K562 (cell line): ENCODE results near the gene PPP1CA. TPM values are rescaled to one million over a fixed set of nuclear protein-coding genes. Genes with fewer than 3 reads are reported as not detected.
A peak's percentile ranks its signal among the peaks of the same experiment; 100 is the strongest.

Experiments
- ARID2 ChIP-seq: fragments of 450-650 bp; IDR thresholded peaks from 2 replicates; pipeline ENCODE4 v1.6.1; 2017; ENCODE audit warnings: antibody characterized with exemption, mild to moderate bottlenecking
- BMI1 ChIP-seq: fragments of 150-350 bp; IDR thresholded peaks from 2 replicates; pipeline ENCODE4 v1.6.1; 2014; ENCODE audit warnings: low read length
- CAMTA2 ChIP-seq: fragments of 250-450 bp; sonication (Bioruptor Pico); conservative IDR thresholded peaks from 2 replicates; pipeline ENCODE4 v1.5.1; 2022
- CHD1 ChIP-seq: fragments of 200-600 bp; sonication (generic); IDR thresholded peaks from one replicate; pipeline ENCODE4 v1.6.1; 2012; ENCODE audit warnings: mild to moderate bottlenecking, moderate library complexity, low read length, inconsistent platforms
- EP300 ChIP-seq: IDR thresholded peaks from 2 replicates; pipeline ENCODE4 v1.6.1; 2012; ENCODE audit warnings: low read length, improper control_type of control experiment
- FOXA3 ChIP-seq, 2 experiments: fragments of 450-650 bp in 1 of 2; sonication (generic) in 1 of 2; formaldehyde crosslinking; IDR thresholded peaks in 1 of 2; conservative IDR thresholded peaks in 1 of 2; 2 replicates each; pipeline versions ENCODE4 v1.4.0 to v1.8.0; 2020 to 2022; ENCODE audit warnings: mild to moderate bottlenecking in 2 of 2, missing genetic modification reagents in 1 of 2
- HMBOX1 ChIP-seq: sonication (generic); IDR thresholded peaks from 2 replicates; pipeline ENCODE4 v1.6.1; 2016
- HMG20A ChIP-seq: fragments of 450-650 bp; formaldehyde crosslinking; conservative IDR thresholded peaks from 2 replicates; pipeline ENCODE4 v1.4.0; 2020; ENCODE audit warnings: mild to moderate bottlenecking, mixed read lengths
- NCOR1 ChIP-seq: fragments of 450-650 bp; IDR thresholded peaks from 2 replicates; pipeline ENCODE4 v1.6.1; 2016; ENCODE audit warnings: mild to moderate bottlenecking, moderate library complexity
- PHB ChIP-seq: fragments of 250-450 bp; sonication (Bioruptor Pico); IDR thresholded peaks from 2 replicates; pipeline ENCODE4 v1.5.0; 2021
- SP2 ChIP-seq: IDR thresholded peaks from 2 replicates; pipeline ENCODE4 v1.6.1; 2011; ENCODE audit warnings: mild to moderate bottlenecking, low read depth, low read length, moderate library complexity; ENCODE audit not compliant: poor library complexity, severe bottlenecking; ENCODE audit errors: extremely low read depth
- TOE1 ChIP-seq, 2 experiments: fragments of 450-650 bp in 1 of 2; sonication (generic) in 1 of 2; formaldehyde crosslinking in 1 of 2; IDR thresholded peaks; 2 replicates each; pipeline versions ENCODE4 v1.7.1 to v1.8.0; 2016 to 2022; ENCODE audit warnings: borderline replicate concordance in 2 of 2, mild to moderate bottlenecking in 2 of 2, antibody characterized with exemption in 1 of 2, inconsistent platforms in 1 of 2, low read depth in 1 of 2, missing genetic modification reagents in 1 of 2, moderate library complexity in 1 of 2
- U2AF2 ChIP-seq: fragments of 200-400 bp; formaldehyde crosslinking; optimal IDR thresholded peaks from 2 replicates; pipeline ENCODE3; 2017; ENCODE audit warnings: low read depth, mild to moderate bottlenecking, low read length
- ZBTB17 ChIP-seq: fragments of 450-650 bp; formaldehyde crosslinking; IDR thresholded peaks from 2 replicates; pipeline ENCODE4 v1.4.0; 2020; ENCODE audit warnings: mild to moderate bottlenecking
- ZC3H4 ChIP-seq: sonication (generic); formaldehyde crosslinking; IDR thresholded peaks from 2 replicates; pipeline ENCODE4 v1.9.0; 2021; ENCODE audit warnings: missing genetic modification reagents, borderline replicate concordance
- ZNF23 ChIP-seq: fragments of 250-450 bp; sonication (Bioruptor Pico); IDR thresholded peaks from 2 replicates; pipeline ENCODE4 v1.4.0; 2020; ENCODE audit warnings: mild to moderate bottlenecking
- ZNF655 ChIP-seq: fragments of 250-450 bp; sonication (Bioruptor Pico); IDR thresholded peaks from 2 replicates; pipeline ENCODE4 v1.5.0; 2021
- polyA plus RNA-seq, 8 experiments: library from polyadenylated mRNA; depleted of rRNA in 4 of 8; stranded (reverse) in 5 of 8; unstranded in 3 of 8; fragments of >200 nt; fragmentation: Nextera tagmentation in 2 of 8; fragmentation: Illumina TruSeq in 1 of 8; extraction: Ambion mirVana in 2 of 8; extraction: Trizol in 1 of 8; gene quantifications; 2 replicates each; pipeline versions ENCODE4 v1.2.1 to v1.2.3, GENCODE V29; 2011 to 2014; ENCODE audit warnings: inconsistent platforms in 1 of 8, missing spikeins in 1 of 8
- total RNA-seq, 7 experiments: library from RNA; depleted of rRNA in 6 of 7; stranded (reverse); fragments of >200 nt in 6 of 7; fragmentation: Illumina TruSeq in 2 of 7; extraction: Trizol in 2 of 7; gene quantifications; 2 replicates each; pipeline versions ENCODE4 v1.2.1 to v1.2.3, GENCODE V29; 2011 to 2021; ENCODE audit warnings: low replicate concordance in 1 of 7
- TF ChIP-seq, protein P1 (sequence below): fragments of 200-800 bp; sonication (Bioruptor generic); IDR thresholded peaks from 2 replicates; pipeline ENCODE4 v1.6.1; 2017; ENCODE audit warnings: missing genetic modification characterization, missing compliant biosample characterization
- TF ChIP-seq, protein P2 (sequence below), 2 experiments: fragments of 200-800 bp in 1 of 2; sonication (Bioruptor generic) in 1 of 2; sonication (generic) in 1 of 2; formaldehyde crosslinking in 1 of 2; IDR thresholded peaks in 1 of 2; conservative IDR thresholded peaks in 1 of 2; 2 replicates each; pipeline versions ENCODE4 v1.5.0 to v1.6.1; 2016 to 2020; ENCODE audit warnings: missing compliant biosample characterization in 1 of 2, missing genetic modification characterization in 1 of 2, missing genetic modification reagents in 1 of 2
- TF ChIP-seq, protein P3 (sequence below): fragments of 250-450 bp; sonication (Bioruptor Pico); IDR thresholded peaks from 2 replicates; pipeline ENCODE4 v1.8.0; 2022; ENCODE audit warnings: inconsistent platforms, mild to moderate bottlenecking, moderate library complexity, borderline replicate concordance

PPP1CA gene
- total and polyA plus RNA-seq, 9 of the 15 experiments (the other 6 are each of a cell fraction or from before 2014, with no cell fraction given), result 18.2 to 242 (median 188) TPM

DNA sequence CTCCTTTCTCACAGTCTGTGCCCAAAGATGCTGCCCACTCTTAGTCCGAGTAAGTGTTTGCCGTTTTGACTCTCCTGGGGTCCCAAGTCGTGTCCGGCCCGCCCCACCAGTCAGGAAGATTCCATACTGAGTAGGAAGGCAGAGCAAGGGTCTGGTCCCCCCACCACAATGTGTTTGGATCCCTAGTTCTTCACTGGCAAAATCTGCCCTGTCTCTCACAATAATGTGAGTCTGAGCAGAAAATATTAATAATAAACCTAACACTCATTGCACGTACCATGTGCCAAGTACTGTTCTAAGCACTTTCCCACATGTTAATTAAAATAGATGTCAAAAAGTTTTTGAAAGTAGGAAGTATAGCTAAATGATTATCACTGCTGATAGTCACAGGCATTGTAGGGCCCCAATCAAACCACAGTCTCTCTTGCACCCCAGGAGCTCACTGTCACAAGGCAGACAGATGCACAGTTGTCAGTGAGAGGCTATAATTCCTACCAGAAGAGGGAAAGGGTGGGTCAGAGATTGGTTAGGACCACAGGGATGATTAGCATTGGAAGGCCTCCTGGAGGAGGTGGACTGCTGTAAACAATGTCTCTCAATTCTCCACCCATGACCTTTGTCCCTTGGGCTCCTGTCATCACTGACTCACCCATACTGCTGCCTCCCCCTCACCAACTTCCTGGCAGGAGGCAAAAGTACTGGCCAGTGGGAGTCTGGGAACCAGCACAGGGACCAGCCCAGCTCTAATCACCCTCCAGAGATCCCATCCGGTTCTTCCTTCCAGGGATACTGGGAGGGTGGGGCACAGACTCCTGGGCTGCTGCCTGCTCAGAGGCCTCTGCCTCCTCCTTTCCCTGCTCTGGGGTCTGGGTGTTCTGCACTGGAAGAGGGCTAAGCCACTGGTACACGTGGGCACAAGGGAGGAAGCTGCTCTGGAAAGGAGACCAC, 47.3 kb downstream of the PPP1CA start (continued):
- TF ChIP-seq ZNF655 (CRISPR knock-in tag), result no peak
- TF ChIP-seq, protein P1, sequence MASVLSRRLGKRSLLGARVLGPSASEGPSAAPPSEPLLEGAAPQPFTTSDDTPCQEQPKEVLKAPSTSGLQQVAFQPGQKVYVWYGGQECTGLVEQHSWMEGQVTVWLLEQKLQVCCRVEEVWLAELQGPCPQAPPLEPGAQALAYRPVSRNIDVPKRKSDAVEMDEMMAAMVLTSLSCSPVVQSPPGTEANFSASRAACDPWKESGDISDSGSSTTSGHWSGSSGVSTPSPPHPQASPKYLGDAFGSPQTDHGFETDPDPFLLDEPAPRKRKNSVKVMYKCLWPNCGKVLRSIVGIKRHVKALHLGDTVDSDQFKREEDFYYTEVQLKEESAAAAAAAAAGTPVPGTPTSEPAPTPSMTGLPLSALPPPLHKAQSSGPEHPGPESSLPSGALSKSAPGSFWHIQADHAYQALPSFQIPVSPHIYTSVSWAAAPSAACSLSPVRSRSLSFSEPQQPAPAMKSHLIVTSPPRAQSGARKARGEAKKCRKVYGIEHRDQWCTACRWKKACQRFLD (CRISPR knock-in tag), result no peak; the same call in 1 of the 2 replicates
- TF ChIP-seq SP2, result no peak
- TF ChIP-seq TOE1 (IDR thresholded peaks at IDR 0.05; ENCODE audit: borderline replicate concordance), result no peak
- TF ChIP-seq TOE1 (CRISPR knock-in tag; IDR thresholded peaks at IDR 0.05; ENCODE audit: borderline replicate concordance, low read depth), result no peak
- TF ChIP-seq CHD1, result no peak
- TF ChIP-seq HMBOX1, result peak; percentile 44; the same call in 1 of the 2 replicates
- no peak for TF ChIP-seq U2AF2
- TF ChIP-seq ZBTB17 (CRISPR knock-in tag), result no peak
- no peak for TF ChIP-seq PHB (CRISPR knock-in tag)
- TF ChIP-seq HMG20A (CRISPR knock-in tag), result no peak
- no peak; a peak in 1 of 4 replicates for TF ChIP-seq FOXA3 (CRISPR knock-in tag; conservative IDR thresholded peaks at IDR 0.05 in 1 of 2, IDR thresholded peaks at IDR 0.05 in 1 of 2)
- TF ChIP-seq, protein P2, sequence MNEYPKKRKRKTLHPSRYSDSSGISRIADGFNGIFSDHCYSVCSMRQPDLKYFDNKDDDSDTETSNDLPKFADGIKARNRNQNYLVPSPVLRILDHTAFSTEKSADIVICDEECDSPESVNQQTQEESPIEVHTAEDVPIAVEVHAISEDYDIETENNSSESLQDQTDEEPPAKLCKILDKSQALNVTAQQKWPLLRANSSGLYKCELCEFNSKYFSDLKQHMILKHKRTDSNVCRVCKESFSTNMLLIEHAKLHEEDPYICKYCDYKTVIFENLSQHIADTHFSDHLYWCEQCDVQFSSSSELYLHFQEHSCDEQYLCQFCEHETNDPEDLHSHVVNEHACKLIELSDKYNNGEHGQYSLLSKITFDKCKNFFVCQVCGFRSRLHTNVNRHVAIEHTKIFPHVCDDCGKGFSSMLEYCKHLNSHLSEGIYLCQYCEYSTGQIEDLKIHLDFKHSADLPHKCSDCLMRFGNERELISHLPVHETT (CRISPR knock-in tag; conservative IDR thresholded peaks at IDR 0.05 in 1 of 2, IDR thresholded peaks at IDR 0.05 in 1 of 2), result peak in 1 of 2 experiments; percentile 15; a peak in 2 of 4 replicates
- peak; percentile 81 for TF ChIP-seq EP300
- TF ChIP-seq ARID2, result no peak
- TF ChIP-seq ZNF23 (CRISPR knock-in tag), result no peak
- TF ChIP-seq CAMTA2 (CRISPR knock-in tag), result no peak
- peak; percentile 51 for TF ChIP-seq NCOR1
- no peak for TF ChIP-seq ZC3H4 (CRISPR knock-in tag)
- no peak for TF ChIP-seq BMI1
- TF ChIP-seq, protein P3, sequence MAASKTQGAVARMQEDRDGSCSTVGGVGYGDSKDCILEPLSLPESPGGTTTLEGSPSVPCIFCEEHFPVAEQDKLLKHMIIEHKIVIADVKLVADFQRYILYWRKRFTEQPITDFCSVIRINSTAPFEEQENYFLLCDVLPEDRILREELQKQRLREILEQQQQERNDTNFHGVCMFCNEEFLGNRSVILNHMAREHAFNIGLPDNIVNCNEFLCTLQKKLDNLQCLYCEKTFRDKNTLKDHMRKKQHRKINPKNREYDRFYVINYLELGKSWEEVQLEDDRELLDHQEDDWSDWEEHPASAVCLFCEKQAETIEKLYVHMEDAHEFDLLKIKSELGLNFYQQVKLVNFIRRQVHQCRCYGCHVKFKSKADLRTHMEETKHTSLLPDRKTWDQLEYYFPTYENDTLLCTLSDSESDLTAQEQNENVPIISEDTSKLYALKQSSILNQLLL (CRISPR knock-in tag), result no peak
